Measurements from ENCODE around the gene SMAD9. TPM values are rescaled to one million over a fixed set of nuclear protein-coding genes. Genes with fewer than 3 reads are reported as not detected.

The SMAD9 gene
- total and polyA plus RNA-seq, 2 of the 13 experiments (the other 11 are each of a cell fraction or from before 2014, with no cell fraction given) = 4.2 to 7.7 TPM

DNA sequence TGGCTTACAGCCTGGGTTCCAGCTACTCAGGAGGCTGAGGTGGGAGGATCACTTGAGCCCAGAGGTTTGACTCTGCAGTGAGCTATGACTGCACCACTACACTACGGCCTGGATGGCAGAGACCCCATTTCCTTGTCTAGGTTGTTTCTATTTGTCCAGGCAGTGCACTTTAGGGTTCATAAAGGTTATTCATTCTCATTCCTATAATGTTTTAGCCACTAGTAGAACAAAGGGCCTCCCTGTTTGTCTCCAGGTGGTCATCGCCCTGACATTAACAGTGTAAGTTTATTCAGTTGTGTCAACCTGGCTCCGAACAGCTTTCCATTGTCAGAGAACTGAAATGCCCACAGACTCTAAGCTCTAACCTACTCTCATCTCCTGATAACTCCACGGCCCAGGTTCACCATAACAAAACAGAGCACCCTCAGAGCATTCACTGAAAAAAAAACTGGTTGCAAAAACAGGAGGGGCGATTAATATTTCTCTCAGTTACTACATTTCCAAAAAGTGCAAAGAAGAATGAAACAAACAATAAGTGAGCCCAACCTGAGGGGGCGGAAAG lies 37.1 kb downstream of the SMAD9 start (continued):
- TF ChIP-seq XRCC5 (optimal IDR thresholded peaks at IDR 0.05; ENCODE audit: low read length) (peak; percentile 12), FOXA1 (IDR thresholded peaks at IDR 0.05) (peak; percentile 80), FOXA1 (CRISPR knock-in tag; IDR thresholded peaks at IDR 0.05) (peak; percentile 84), ZNF33B (CRISPR knock-in tag; IDR thresholded peaks at IDR 0.05) (no peak), SP1 (IDR thresholded peaks at IDR 0.05) (no peak), SP1 (CRISPR knock-in tag; IDR thresholded peaks at IDR 0.05) (no peak), ZSCAN9 (CRISPR knock-in tag; IDR thresholded peaks at IDR 0.05; ENCODE audit: borderline replicate concordance) (no peak), TMF1 (CRISPR knock-in tag; IDR thresholded peaks at IDR 0.05; ENCODE audit: low read depth) (no peak), ZNF710 (CRISPR knock-in tag; IDR thresholded peaks at IDR 0.05; ENCODE audit: borderline replicate concordance) (no peak), GTF3A (CRISPR knock-in tag; conservative IDR thresholded peaks at IDR 0.05) (no peak), KDM6A (CRISPR knock-in tag; IDR thresholded peaks at IDR 0.05; ENCODE audit: low read depth) (no peak), U2AF1 (optimal IDR thresholded peaks at IDR 0.05; ENCODE audit: low read depth, low read length) (no peak), IRF2 (CRISPR knock-in tag; IDR thresholded peaks at IDR 0.05) (no peak; the same call in 1 of the 2 replicates), ETV5 (CRISPR knock-in tag; IDR thresholded peaks at IDR 0.05; ENCODE audit: borderline replicate concordance) (peak; percentile 12; the same call in 1 of the 2 replicates), ZNF224 (CRISPR knock-in tag; IDR thresholded peaks at IDR 0.05) (no peak), ZSCAN20 (CRISPR knock-in tag; IDR thresholded peaks at IDR 0.05; ENCODE audit: borderline replicate concordance) (no peak), BORCS8-MEF2B (CRISPR knock-in tag; IDR thresholded peaks at IDR 0.05) (no peak), ZNF264 (CRISPR knock-in tag; IDR thresholded peaks at IDR 0.05) (no peak; the same call in 1 of the 2 replicates), ATF7-NPFF (CRISPR knock-in tag; IDR thresholded peaks at IDR 0.05; ENCODE audit: low read depth) (no peak), BHLHE40 (IDR thresholded peaks at IDR 0.05; ENCODE audit: low read length) (no peak), ZNF747 (CRISPR knock-in tag; IDR thresholded peaks at IDR 0.05; ENCODE audit: borderline replicate concordance) (no peak), ZFP36 (IDR thresholded peaks at IDR 0.05; ENCODE audit: borderline replicate concordance, low read depth, low read length, partially characterized antibody) (no peak)
- TF ChIP-seq, protein P1, sequence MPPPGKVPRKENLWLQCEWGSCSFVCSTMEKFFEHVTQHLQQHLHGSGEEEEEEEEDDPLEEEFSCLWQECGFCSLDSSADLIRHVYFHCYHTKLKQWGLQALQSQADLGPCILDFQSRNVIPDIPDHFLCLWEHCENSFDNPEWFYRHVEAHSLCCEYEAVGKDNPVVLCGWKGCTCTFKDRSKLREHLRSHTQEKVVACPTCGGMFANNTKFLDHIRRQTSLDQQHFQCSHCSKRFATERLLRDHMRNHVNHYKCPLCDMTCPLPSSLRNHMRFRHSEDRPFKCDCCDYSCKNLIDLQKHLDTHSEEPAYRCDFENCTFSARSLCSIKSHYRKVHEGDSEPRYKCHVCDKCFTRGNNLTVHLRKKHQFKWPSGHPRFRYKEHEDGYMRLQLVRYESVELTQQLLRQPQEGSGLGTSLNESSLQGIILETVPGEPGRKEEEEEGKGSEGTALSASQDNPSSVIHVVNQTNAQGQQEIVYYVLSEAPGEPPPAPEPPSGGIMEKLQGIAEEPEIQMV (CRISPR knock-in tag; IDR thresholded peaks at IDR 0.05; ENCODE audit: low read depth) = no peak
- TF ChIP-seq, protein P2, sequence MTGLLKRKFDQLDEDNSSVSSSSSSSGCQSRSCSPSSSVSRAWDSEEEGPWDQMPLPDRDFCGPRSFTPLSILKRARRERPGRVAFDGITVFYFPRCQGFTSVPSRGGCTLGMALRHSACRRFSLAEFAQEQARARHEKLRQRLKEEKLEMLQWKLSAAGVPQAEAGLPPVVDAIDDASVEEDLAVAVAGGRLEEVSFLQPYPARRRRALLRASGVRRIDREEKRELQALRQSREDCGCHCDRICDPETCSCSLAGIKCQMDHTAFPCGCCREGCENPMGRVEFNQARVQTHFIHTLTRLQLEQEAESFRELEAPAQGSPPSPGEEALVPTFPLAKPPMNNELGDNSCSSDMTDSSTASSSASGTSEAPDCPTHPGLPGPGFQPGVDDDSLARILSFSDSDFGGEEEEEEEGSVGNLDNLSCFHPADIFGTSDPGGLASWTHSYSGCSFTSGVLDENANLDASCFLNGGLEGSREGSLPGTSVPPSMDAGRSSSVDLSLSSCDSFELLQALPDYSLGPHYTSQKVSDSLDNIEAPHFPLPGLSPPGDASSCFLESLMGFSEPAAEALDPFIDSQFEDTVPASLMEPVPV (CRISPR knock-in tag; IDR thresholded peaks at IDR 0.05) = no peak
- TF ChIP-seq, protein P3, sequence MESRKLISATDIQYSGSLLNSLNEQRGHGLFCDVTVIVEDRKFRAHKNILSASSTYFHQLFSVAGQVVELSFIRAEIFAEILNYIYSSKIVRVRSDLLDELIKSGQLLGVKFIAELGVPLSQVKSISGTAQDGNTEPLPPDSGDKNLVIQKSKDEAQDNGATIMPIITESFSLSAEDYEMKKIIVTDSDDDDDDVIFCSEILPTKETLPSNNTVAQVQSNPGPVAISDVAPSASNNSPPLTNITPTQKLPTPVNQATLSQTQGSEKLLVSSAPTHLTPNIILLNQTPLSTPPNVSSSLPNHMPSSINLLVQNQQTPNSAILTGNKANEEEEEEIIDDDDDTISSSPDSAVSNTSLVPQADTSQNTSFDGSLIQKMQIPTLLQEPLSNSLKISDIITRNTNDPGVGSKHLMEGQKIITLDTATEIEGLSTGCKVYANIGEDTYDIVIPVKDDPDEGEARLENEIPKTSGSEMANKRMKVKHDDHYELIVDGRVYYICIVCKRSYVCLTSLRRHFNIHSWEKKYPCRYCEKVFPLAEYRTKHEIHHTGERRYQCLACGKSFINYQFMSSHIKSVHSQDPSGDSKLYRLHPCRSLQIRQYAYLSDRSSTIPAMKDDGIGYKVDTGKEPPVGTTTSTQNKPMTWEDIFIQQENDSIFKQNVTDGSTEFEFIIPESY (CRISPR knock-in tag; IDR thresholded peaks at IDR 0.05) = no peak

Data from HepG2 (cell line).